A549 (cell line): Measurements from ENCODE around the gene ACBD3. TPM values are rescaled to one million over a fixed set of nuclear protein-coding genes. Genes with fewer than 3 reads are reported as not detected.

Experiments used
- ATAC-seq, 2 experiments: fragments of 200-7000 bp in 1 of 2; fragments of >200 bp in 1 of 2; cut with Nextera tagmentation in 1 of 2; cut with Tn5 transposase in 1 of 2; 3 replicates each; pipeline versions ENCODE4 v1.8.0 to v1.9.1; 2018 to 2020; ENCODE audit warnings: mild to moderate bottlenecking in 1 of 2, moderate library complexity in 1 of 2
- CTCF ChIA-PET: fragments of 300-600 bp; sonication (Branson Sonifier 250); formaldehyde crosslinking; extraction: SDS; loops from one replicate; lab custom pipeline; 2021; ENCODE audit warnings: antibody characterized with exemption, inconsistent platforms; lab: Yijun Ruan, JAX
- POLR2A ChIA-PET: fragments of 350-600 bp; formaldehyde crosslinking; extraction: SDS; loops from one replicate; lab custom pipeline; 2021; ENCODE audit warnings: antibody characterized with exemption, inconsistent platforms; lab: Yijun Ruan, JAX
- DNase-seq, 2 experiments: peaks; one replicate each; pipeline versions ENCODE4 v3.0.0 to v3.0.0-alpha.2; 2011 to 2016; ENCODE audit warnings: low read depth in 1 of 2, low spot score in 1 of 2
- FAIRE-seq: peaks from 2 replicates; lab custom pipeline; 2011; peaks lifted over from hg19 to GRCh38; lab: Jason Lieb, UNC
- H3K27ac ChIP-seq, 2 experiments: fragments of >200 bp; sonication (Bioruptor Twin); formaldehyde crosslinking; 3 replicates each; pipeline ENCODE4 v1.5.1; 2016 to 2017
- H3K4me1 ChIP-seq: fragments of >200 bp; sonication (Bioruptor Twin); formaldehyde crosslinking; 3 replicates; pipeline ENCODE4 v1.6.1; 2016
- H3K4me2 ChIP-seq: fragments of >200 bp; sonication (Bioruptor Twin); formaldehyde crosslinking; 3 replicates; pipeline ENCODE4 v1.6.1; 2016
- H3K4me3 ChIP-seq: fragments of >200 bp; sonication (Bioruptor Twin); formaldehyde crosslinking; 3 replicates; pipeline ENCODE4 v1.5.1; 2016
- H3K9me3 ChIP-seq: fragments of >200 bp; sonication (Bioruptor Twin); formaldehyde crosslinking; 3 replicates; pipeline ENCODE4 v1.6.1; 2016
- CBX2 ChIP-seq: fragments of 200-600 bp; sonication (generic); IDR thresholded peaks from 2 replicates; pipeline ENCODE4 v1.6.1; 2016; ENCODE audit warnings: low read depth, mild to moderate bottlenecking, borderline replicate concordance
- CBX8 ChIP-seq: fragments of 200-600 bp; sonication (generic); IDR thresholded peaks from 2 replicates; pipeline ENCODE4 v1.6.1; 2016
- CHD2 ChIP-seq: fragments of 150-350 bp; IDR thresholded peaks from 2 replicates; pipeline ENCODE4 v1.6.1; 2014; ENCODE audit warnings: low read length; ENCODE audit not compliant: partially characterized antibody
- EHF ChIP-seq: fragments of 250-450 bp; sonication (Bioruptor Pico); IDR thresholded peaks from 2 replicates; pipeline ENCODE4 v1.5.0; 2020; ENCODE audit warnings: mild to moderate bottlenecking
- EHMT2 ChIP-seq: fragments of 200-600 bp; sonication (generic); IDR thresholded peaks from 2 replicates; pipeline ENCODE4 v1.6.1; 2016; ENCODE audit warnings: antibody characterized with exemption, low read depth, mild to moderate bottlenecking, moderate library complexity
- EP300 ChIP-seq, 2 experiments: fragments of >200 bp; sonication (Bioruptor Twin); formaldehyde crosslinking; IDR thresholded peaks; 2 replicates in 1 of 2; 3 replicates in 1 of 2; pipeline ENCODE4 v1.6.1; 2016 to 2017
- FOSB ChIP-seq: fragments of 250-450 bp; sonication (Bioruptor Pico); IDR thresholded peaks from 2 replicates; pipeline ENCODE4 v1.5.0; 2020; ENCODE audit warnings: mild to moderate bottlenecking, moderate library complexity
- HDAC2 ChIP-seq: fragments of 200-600 bp; sonication (generic); IDR thresholded peaks from 2 replicates; pipeline ENCODE4 v1.6.1; 2016
- HMGXB4 ChIP-seq: fragments of 250-450 bp; sonication (Bioruptor Pico); IDR thresholded peaks from 2 replicates; pipeline ENCODE4 v1.5.0; 2021; ENCODE audit warnings: mild to moderate bottlenecking, moderate library complexity, borderline replicate concordance
- HOXB5 ChIP-seq: fragments of 250-450 bp; sonication (Bioruptor Pico); IDR thresholded peaks from 2 replicates; pipeline ENCODE4 v1.5.0; 2020; ENCODE audit warnings: mild to moderate bottlenecking, moderate library complexity
- JUN ChIP-seq, 2 experiments: fragments of >200 bp; sonication (Bioruptor Twin); formaldehyde crosslinking; IDR thresholded peaks; 2 replicates in 1 of 2; 3 replicates in 1 of 2; pipeline ENCODE4 v1.6.1; 2016 to 2017
- JUNB ChIP-seq: fragments of >200 bp; sonication (Bioruptor Twin); formaldehyde crosslinking; IDR thresholded peaks from 2 replicates; pipeline ENCODE4 v1.6.1; 2016
- KDM1A ChIP-seq: fragments of 200-600 bp; sonication (generic); IDR thresholded peaks from 2 replicates; pipeline ENCODE4 v1.6.1; 2016; ENCODE audit warnings: low read depth, mild to moderate bottlenecking
- KDM5A ChIP-seq: fragments of 200-600 bp; sonication (generic); IDR thresholded peaks from 2 replicates; pipeline ENCODE4 v1.6.1; 2016; ENCODE audit warnings: antibody characterized with exemption, mild to moderate bottlenecking
- MAX ChIP-seq: IDR thresholded peaks from 2 replicates; pipeline ENCODE4 v1.6.1; 2012
- NFE2L2 ChIP-seq: fragments of 150-350 bp; conservative IDR thresholded peaks from 2 replicates; pipeline ENCODE4 v1.6.1; 2014; ENCODE audit warnings: low read length
- POLR2A ChIP-seq: IDR thresholded peaks from 2 replicates; pipeline ENCODE4 v1.6.1; 2012; ENCODE audit warnings: mild to moderate bottlenecking, low read length
- RAD21 ChIP-seq, 2 experiments: fragments of >200 bp in 1 of 2; sonication (Bioruptor Twin) in 1 of 2; formaldehyde crosslinking in 1 of 2; IDR thresholded peaks in 1 of 2; conservative IDR thresholded peaks in 1 of 2; 2 replicates in 1 of 2; 3 replicates in 1 of 2; pipeline ENCODE4 v1.6.1; 2012 to 2018; ENCODE audit warnings: inconsistent platforms in 1 of 2
- RARB ChIP-seq: fragments of 250-450 bp; sonication (Bioruptor Pico); IDR thresholded peaks from 2 replicates; pipeline ENCODE4 v1.8.0; 2021; ENCODE audit warnings: mild to moderate bottlenecking, moderate library complexity
- RFX5 ChIP-seq: fragments of 450-650 bp; IDR thresholded peaks from 2 replicates; pipeline ENCODE4 v1.7.1; 2014; ENCODE audit warnings: antibody characterized with exemption, mild to moderate bottlenecking, moderate library complexity
- SREBF2 ChIP-seq: fragments of 450-650 bp; IDR thresholded peaks from 2 replicates; pipeline ENCODE4 v1.6.1; 2014; ENCODE audit warnings: mild to moderate bottlenecking, moderate library complexity
- TP53 ChIP-seq: fragments of 250-450 bp; sonication (Bioruptor Pico); IDR thresholded peaks from 2 replicates; pipeline ENCODE4 v1.5.0; 2021; ENCODE audit warnings: mild to moderate bottlenecking, moderate library complexity
- USF2 ChIP-seq: fragments of 450-650 bp; IDR thresholded peaks from 2 replicates; pipeline ENCODE4 v1.6.1; 2014; ENCODE audit warnings: antibody characterized with exemption
- ZFP36 ChIP-seq: fragments of 450-650 bp; IDR thresholded peaks from 2 replicates; pipeline ENCODE4 v1.6.1; 2014; ENCODE audit warnings: borderline replicate concordance; ENCODE audit not compliant: partially characterized antibody
- ZNF302 ChIP-seq: fragments of 250-450 bp; sonication (Bioruptor Pico); IDR thresholded peaks from 2 replicates; pipeline ENCODE4 v1.9.0; 2021; ENCODE audit warnings: inconsistent platforms, mild to moderate bottlenecking, moderate library complexity
- WGBS: methylation state at CpG from one replicate; pipeline ENCODE4 v1.1.6; 2017; ENCODE audit errors: missing lambda C conversion rate; 5-methylcytosine and 5-hydroxymethylcytosine counted together
- polyA plus RNA-seq, 4 experiments: library from polyadenylated mRNA; depleted of rRNA in 3 of 4; stranded (reverse); fragments of >200 nt; fragmentation: RNase III in 1 of 4; extraction: RNeasy Plus Mini Kit Qiagen cat#74134 plus additional on column Dnase treatment in 1 of 4; gene quantifications; 2 replicates in 3 of 4; 3 replicates in 1 of 4; pipeline ENCODE4 v1.2.3, GENCODE V29; 2011 to 2017

The ACBD3 gene
- polyA plus RNA-seq, 2 of the 4 experiments (the other 2 are of a cell fraction): 29.8 to 52.9 TPM

- CTCF ChIA-PET: interaction anchor here (0.7 to 6.3 kb wide), 4 partner anchors 9 to 642 kb away, joined by 3 to 80 read pairs (median 10); no protein-coding TSS in a partner anchor
- DNase-seq: no peak
Measured at GRCh38 chr1:226116673-226117072, 69.9 kb downstream of the ACBD3 start.

GRCh38 chr1:226112626-226113025, 73.9 kb downstream of the ACBD3 start:
- ChIA-PET CTCF (interaction anchor here (1.0 to 6.9 kb wide), 6 partner anchors 8 to 222 kb away, joined by 3 to 73 read pairs (median 20); no protein-coding TSS in a partner anchor), POLR2A (interaction anchor here (1.1 to 1.2 kb wide), 2 partner anchors 15 to 30 kb away, joined by 3 to 4 read pairs; no protein-coding TSS in a partner anchor)
- TF ChIP-seq ZFP36: no peak
- TF ChIP-seq KDM5A: no peak
- TF ChIP-seq USF2: no peak
- TF ChIP-seq EP300 (IDR thresholded peaks at IDR 0.05): no peak
- TF ChIP-seq KDM1A: no peak
- TF ChIP-seq POLR2A: no peak
- TF ChIP-seq RARB (CRISPR knock-in tag): no peak
- TF ChIP-seq CHD2: no peak
- no peak for TF ChIP-seq JUN (IDR thresholded peaks at IDR 0.05)
- no peak for TF ChIP-seq MAX
- TF ChIP-seq RAD21 (conservative IDR thresholded peaks at IDR 0.05 in 1 of 2, IDR thresholded peaks at IDR 0.05 in 1 of 2): no peak
- no peak for TF ChIP-seq JUNB
- no peak for TF ChIP-seq CBX2
- no peak for TF ChIP-seq RFX5
- TF ChIP-seq NFE2L2: no peak
- no peak for TF ChIP-seq EHMT2
- TF ChIP-seq ZNF302 (CRISPR knock-in tag): no peak
- no peak for TF ChIP-seq FOSB (CRISPR knock-in tag)
- no peak for TF ChIP-seq HOXB5 (CRISPR knock-in tag)
- no peak for DNase-seq
- peaks cover 9% of the 10 kb centered on the region for H3K4me1 ChIP-seq
- WGBS: 73% methylated on average over 3 of the region's 3 CpGs
- H3K4me2 ChIP-seq: no peak overlapping the region
- no peaks in the 10 kb centered on the region for H3K9me3 ChIP-seq
- no peak overlapping the region for H3K4me3 ChIP-seq
- no peak for ATAC-seq
- no peak overlapping the region for H3K27ac ChIP-seq
- no peak for FAIRE-seq

More at GRCh38 chr1:226116673-226117072, 69.9 kb downstream of the ACBD3 start:
- TF ChIP-seq EHF (CRISPR knock-in tag) (no peak), ZFP36 (no peak), HMGXB4 (no peak), HOXB5 (CRISPR knock-in tag) (no peak), SREBF2 (no peak), HDAC2 (no peak), POLR2A (no peak), TP53 (CRISPR knock-in tag) (no peak), CBX8 (no peak)
- Histone ChIP-seq H3K4me1 (peaks cover 3% of the 10 kb centered on the region; the same call in 1 of the 3 replicates), H3K9me3 (no peaks in the 10 kb centered on the region), H3K4me3 (no peak overlapping the region), H3K27ac (no peak overlapping the region), H3K4me2 (no peak overlapping the region)
- FAIRE-seq (no peak), ATAC-seq (no peak)
- POLR2A ChIA-PET: no interaction called here
- 52% methylated on average over 3 of the region's 3 CpGs for WGBS
